COLO668 (cell line): ENCODE results near the gene SIGLEC10.
"Not testable (repeated sequence)": the region's sequence is repeated elsewhere in the genome, so short reads cannot be mapped to it uniquely, and the experiment has no call there.

Source experiments
- DNase-seq: peaks from one replicate; lab custom pipeline; 2025; ENCODE audit not compliant: unreplicated experiment; lab: John Stamatoyannopoulos, UW

Gene SIGLEC10, protein sequence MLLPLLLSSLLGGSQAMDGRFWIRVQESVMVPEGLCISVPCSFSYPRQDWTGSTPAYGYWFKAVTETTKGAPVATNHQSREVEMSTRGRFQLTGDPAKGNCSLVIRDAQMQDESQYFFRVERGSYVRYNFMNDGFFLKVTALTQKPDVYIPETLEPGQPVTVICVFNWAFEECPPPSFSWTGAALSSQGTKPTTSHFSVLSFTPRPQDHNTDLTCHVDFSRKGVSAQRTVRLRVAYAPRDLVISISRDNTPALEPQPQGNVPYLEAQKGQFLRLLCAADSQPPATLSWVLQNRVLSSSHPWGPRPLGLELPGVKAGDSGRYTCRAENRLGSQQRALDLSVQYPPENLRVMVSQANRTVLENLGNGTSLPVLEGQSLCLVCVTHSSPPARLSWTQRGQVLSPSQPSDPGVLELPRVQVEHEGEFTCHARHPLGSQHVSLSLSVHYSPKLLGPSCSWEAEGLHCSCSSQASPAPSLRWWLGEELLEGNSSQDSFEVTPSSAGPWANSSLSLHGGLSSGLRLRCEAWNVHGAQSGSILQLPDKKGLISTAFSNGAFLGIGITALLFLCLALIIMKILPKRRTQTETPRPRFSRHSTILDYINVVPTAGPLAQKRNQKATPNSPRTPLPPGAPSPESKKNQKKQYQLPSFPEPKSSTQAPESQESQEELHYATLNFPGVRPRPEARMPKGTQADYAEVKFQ

GRCh38 chr19:51417107-51417809, at the start of gene SIGLEC10:
Gene SIGLEC10, minus strand, starts transcription at chr19:51417642. Its CDS starts 61 bp downstream, at chr19:51417581.
- DNase-seq: no peak

- no peak for DNase-seq
Observed at GRCh38 chr19:51466723-51467122, 49.3 kb upstream of the SIGLEC10 start.

DNA sequence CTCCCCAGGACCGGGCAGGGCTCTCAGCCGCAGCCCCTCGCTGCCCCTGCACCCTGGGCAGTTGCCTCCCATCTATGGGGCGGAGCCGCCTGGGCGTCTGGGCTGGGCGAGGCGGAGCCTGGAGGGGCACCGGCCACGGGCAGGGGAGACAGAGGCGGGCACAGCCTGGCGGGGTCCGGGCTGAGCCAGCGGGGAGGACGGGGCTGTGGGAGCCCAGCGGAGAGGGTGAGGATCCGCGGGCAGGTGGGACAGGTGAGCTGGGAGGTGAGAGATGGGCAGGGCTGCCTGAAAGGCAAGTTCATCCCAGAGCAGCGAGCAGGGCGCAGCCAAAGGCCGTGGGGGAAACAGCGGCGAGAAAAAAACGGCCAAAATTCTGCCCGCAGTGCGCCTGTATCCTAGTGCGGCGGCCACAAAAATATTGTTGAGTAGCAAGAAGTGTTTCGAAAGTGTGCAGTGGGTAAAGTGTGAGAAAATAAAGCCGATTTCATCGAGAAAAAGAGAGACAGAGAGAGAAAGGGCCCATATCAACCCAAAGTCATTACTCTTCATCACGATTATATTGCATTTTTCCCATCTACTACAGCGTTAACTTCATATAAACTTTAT, 46.6 kb upstream of the SIGLEC10 start:
- not testable (repeated sequence) for DNase-seq

- no peak for DNase-seq
Observed at GRCh38 chr19:51462681-51463080, 45.2 kb upstream of the SIGLEC10 start.

DNA sequence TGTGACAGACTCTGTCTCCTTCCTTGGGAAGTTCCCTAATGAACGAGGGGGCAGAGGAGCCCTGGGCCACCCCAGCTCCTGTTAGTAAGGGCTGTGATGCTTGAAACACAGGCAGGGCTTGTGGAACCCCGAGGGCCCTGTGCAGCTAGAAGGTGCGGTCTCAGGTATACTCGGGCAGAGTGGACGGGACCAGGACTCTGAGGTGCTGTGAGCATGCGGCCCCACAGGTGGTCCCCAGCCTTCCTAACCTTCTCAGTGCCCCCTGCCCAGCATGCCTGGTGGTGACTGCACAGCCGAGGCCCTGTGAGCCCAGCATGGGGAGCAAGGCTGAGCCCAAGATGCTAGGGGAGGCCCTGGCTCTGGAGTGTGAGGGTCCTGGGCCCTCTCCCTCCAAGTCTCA, 44.8 kb upstream of the SIGLEC10 start:
- DNase-seq: no peak

GRCh38 chr19:51461723-51462161, 44.3 kb upstream of the SIGLEC10 start:
- DNase-seq: no peak

GRCh38 chr19:51460164-51460992, 42.9 kb upstream of the SIGLEC10 start:
- DNase-seq: no peak

DNA sequence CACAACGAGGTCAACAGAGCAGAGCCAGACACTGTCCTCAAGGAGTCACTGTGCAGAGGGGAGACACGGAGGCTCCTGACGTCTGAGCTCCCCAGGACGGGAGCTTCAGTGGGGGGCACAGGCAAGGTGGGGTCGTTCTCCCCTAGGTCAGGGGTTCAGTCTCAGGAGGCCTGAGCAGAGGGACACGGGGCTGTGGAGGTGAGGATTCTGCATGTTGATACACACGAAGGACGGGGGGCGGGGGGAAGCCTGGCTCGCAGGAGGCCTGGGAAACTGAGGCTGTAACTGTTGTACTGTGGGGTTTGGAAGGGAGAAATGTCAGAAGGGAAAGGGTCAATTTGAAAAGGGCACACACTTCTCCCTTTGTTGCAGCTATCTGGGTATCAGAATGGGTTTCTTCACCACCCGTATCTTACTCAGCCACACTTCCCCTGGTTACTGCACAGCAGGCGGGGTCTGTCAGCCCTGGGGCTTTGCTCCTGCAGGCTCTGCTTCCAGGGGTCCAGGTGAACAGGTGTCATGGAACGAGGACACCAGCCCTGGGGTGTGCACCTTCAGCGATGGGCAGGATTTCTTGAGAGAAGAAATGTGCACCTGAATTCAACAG, 41.6 kb upstream of the SIGLEC10 start:
- DNase-seq: no peak

DNA sequence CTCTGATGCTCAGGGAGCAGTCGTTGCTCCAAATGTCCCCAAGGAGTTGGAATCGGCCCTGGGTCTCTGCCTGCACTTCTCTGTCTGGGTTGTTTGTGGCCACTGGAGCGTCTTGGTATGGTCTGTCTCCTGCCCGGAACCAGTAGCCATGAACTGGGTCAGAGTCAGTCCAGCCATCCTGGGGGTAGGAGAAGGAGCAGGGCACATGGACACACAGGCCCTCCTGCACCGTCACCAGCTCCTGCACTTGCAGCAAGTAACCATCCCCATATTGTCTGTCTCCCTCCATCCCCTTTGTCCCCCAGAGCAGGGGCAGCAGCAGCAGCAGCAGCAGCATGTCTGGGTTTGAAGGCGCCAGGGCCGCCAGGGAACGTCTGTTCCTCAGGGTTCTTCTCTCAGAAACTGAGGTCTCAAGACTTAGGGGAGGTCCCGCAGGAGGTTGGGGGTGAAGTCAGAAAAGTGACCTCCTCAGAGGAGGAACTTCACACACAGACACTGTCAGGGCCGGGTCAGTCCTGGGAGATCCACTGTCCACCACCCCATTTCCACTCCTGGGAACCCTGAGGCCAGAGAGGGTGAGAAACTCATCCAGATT, 40.7 kb upstream of the SIGLEC10 start, which contains the start of gene SIGLEC8:
TSS of gene SIGLEC8 (minus strand) at position 404 of the 595 bp plus-strand sequence. CDS start at position 337, 67 bp downstream.
- no peak for DNase-seq

DNA sequence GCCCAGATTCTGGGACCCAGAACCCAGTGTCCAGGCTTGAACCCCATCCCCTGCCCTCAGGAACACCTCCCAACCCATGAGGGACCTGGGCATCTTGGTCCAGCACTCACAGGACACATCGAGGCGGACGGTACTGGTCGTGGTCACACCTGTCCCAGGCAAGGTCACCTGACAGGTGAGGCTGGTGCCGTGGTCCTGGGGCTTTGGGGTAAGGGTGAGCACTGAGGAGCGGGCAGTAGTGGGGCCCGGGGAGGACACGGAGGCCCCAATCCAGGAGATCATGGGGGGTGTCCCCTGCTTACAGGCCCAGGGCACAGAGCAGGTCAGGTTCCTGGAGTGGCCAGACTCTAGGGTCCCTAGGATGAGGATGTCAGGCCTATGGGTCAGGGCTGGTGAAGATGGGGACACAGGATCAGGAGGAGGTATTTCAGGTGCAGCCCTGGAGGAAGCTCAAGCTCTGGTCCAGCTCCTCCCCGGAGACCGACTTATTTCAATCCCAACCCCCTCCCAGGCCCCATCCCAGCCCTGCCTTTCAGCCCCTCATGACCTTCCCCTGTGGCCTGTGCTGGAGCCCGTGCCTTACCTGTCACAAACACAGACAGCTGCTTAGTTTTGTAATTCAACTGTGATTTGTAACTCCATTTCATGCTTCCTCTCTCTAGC, 40.0 kb upstream of the SIGLEC10 start:
- DNase-seq: no peak

- no peak for DNase-seq
Observed at GRCh38 chr19:51456541-51457290, 39.3 kb upstream of the SIGLEC10 start.

GRCh38 chr19:51450730-51451307, 33.4 kb upstream of the SIGLEC10 start:
- no peak for DNase-seq

DNA sequence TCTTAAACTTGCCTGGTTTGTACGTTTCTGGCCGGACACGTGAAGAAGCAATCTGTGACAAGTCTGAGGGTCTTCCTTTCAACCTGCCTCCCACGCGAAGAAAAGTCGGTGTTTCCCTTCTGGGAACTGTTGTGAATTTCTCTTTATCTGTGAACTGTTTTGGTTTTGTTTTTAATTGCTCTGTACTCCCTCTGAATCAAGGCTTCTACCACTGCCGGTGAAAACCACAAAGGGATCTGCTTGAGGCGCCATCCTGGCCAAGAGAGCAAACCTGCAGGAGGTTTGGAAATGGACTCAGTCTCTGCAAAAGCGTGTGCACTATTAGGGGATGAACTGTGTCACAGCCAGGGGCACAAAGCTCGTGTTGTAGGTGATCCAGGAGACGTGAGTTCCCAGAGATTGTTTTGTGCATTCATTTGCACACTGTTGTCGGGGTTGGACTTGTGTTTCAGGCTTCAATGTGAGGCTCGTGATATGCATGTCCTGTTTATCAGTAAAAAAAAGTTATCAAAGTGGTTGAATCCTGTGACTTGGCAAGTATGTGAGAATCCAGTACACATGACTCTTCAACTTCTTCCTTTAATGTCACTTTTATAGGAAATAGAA, 31.1 kb upstream of the SIGLEC10 start:
- no peak for DNase-seq

GRCh38 chr19:51448011-51448410, 30.6 kb upstream of the SIGLEC10 start:
- DNase-seq: no peak

- not testable (repeated sequence) for DNase-seq
Observed at GRCh38 chr19:51447510-51447909, 30.1 kb upstream of the SIGLEC10 start.

DNA sequence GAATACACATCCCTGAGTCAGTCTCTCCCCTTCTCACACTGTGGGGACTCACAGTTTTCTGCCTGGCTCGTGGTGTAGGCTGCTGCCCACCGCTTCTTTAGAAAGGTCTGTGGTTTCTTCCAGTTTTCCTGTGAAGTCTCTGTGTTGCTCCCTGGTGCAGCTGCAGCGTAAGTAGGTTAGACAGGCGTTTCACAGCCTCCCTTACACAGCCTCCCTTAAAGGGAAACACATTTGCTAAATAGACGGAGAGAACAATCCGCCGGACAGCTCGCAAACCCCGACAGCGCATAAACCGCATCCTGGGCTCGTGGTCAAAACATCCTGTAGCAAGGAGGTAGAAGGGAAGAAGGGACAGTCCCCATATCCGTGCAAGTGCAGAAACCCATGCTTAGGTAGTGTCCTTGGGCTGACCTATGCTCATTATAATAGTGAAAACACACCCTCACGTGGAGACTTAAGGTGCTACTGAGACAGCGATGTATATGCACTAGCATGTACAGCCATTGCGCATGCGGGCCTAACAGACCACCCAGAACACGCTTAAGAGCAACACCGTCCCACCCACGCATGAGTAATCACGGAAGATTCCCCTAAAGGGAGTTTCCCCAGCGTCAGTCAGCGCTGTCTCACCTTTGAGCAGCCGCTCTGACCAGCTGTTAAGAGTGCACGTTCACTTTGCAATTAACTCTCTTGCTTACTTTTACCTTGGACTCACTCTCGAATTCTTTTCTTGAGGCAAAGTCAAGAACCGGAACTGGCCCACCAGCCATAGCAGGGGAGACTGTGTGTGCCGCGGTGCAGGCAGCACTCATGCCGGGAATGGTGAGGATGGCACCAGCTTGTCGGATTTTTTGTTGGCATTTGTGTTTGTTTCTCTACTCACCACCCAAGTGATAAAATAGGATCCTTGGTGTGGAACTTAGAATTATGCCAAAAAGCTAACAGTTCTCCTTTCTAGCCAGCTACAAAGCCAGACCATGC, 24.3 kb upstream of the SIGLEC10 start:
- no peak for DNase-seq
